Liver (tissue), 9 donors: ENCODE results near the gene ACD. TPM values are rescaled to one million over a fixed set of nuclear protein-coding genes. Genes with fewer than 3 reads are reported as not detected.

Experiments used
- DNase-seq: peaks from one replicate; pipeline ENCODE4 v3.0.0-alpha.2; 2017; ENCODE audit warnings: low spot score
- H3K27ac ChIP-seq, 2 donors: one replicate each; pipeline ENCODE4 v1.7.0; 2013; ENCODE audit warnings: inconsistent platforms in 2 of 2, low read length in 2 of 2, control low read depth in 1 of 2, low read depth in 1 of 2, mild to moderate bottlenecking in 1 of 2
- H3K27me3 ChIP-seq, 4 donors: one replicate each; pipeline versions ENCODE4 v1.6.1 to v1.7.0; 2013; ENCODE audit warnings: low read length in 3 of 4, inconsistent platforms in 1 of 4, mild to moderate bottlenecking in 1 of 4, moderate library complexity in 1 of 4; ENCODE audit not compliant: control insufficient read depth in 4 of 4, insufficient read depth in 4 of 4
- H3K36me3 ChIP-seq, 4 donors: one replicate each; pipeline versions ENCODE4 v1.6.1 to v1.7.0; 2013; ENCODE audit warnings: low read length in 3 of 4, mild to moderate bottlenecking in 3 of 4, low read depth in 1 of 4, moderate library complexity in 1 of 4; ENCODE audit not compliant: control insufficient read depth in 4 of 4, insufficient read depth in 3 of 4
- H3K4me1 ChIP-seq, 4 donors: one replicate each; pipeline versions ENCODE4 v1.6.1 to v1.7.0; 2013; ENCODE audit warnings: low read length in 3 of 4, mild to moderate bottlenecking in 3 of 4, moderate library complexity in 1 of 4; ENCODE audit not compliant: control insufficient read depth in 4 of 4, insufficient read depth in 4 of 4
- H3K4me3 ChIP-seq, 3 donors: one replicate each; pipeline versions ENCODE4 v1.6.1 to v1.7.0; 2013; ENCODE audit warnings: low read length in 3 of 3, control low read depth in 1 of 3, low read depth in 1 of 3, mild to moderate bottlenecking in 1 of 3
- H3K9ac ChIP-seq, 2 donors: one replicate each; pipeline ENCODE4 v1.7.0; 2013; ENCODE audit warnings: low read length in 2 of 2, mild to moderate bottlenecking in 2 of 2, moderate library complexity in 2 of 2, control low read depth in 1 of 2, low read depth in 1 of 2
- H3K9me3 ChIP-seq, 4 donors: one replicate each; pipeline versions ENCODE4 v1.6.1 to v1.7.0; 2013; ENCODE audit warnings: low read length in 3 of 4; ENCODE audit not compliant: control insufficient read depth in 4 of 4
- EGR1 ChIP-seq, 2 donors: IDR thresholded peaks; 2 replicates each; pipeline ENCODE4 v1.6.1; 2016 to 2018; ENCODE audit warnings: antibody characterized with exemption in 2 of 2, low read depth in 2 of 2
- FOXA1 ChIP-seq: IDR thresholded peaks from 2 replicates; pipeline ENCODE4 v1.6.1; 2016; ENCODE audit warnings: antibody characterized with exemption
- FOXA2 ChIP-seq: IDR thresholded peaks from 2 replicates; pipeline ENCODE4 v1.6.1; 2016; ENCODE audit warnings: antibody characterized with exemption
- GABPA ChIP-seq, 2 donors: IDR thresholded peaks in 1 of 2; conservative IDR thresholded peaks in 1 of 2; 2 replicates each; pipeline ENCODE4 v1.6.1; 2016; ENCODE audit warnings: antibody characterized with exemption in 2 of 2, mild to moderate bottlenecking in 1 of 2, moderate library complexity in 1 of 2
- HNF4A ChIP-seq, 2 donors: conservative IDR thresholded peaks; 2 replicates each; pipeline ENCODE4 v1.6.1; 2016; ENCODE audit warnings: antibody characterized with exemption in 2 of 2, mild to moderate bottlenecking in 2 of 2
- HNF4G ChIP-seq: IDR thresholded peaks from 2 replicates; pipeline ENCODE4 v1.6.1; 2016; ENCODE audit warnings: antibody characterized with exemption
- JUND ChIP-seq, 2 donors: IDR thresholded peaks; 2 replicates each; pipeline ENCODE4 v1.6.1; 2016; ENCODE audit warnings: antibody characterized with exemption in 2 of 2
- NR2F2 ChIP-seq: IDR thresholded peaks from 2 replicates; pipeline ENCODE4 v1.6.1; 2016; ENCODE audit warnings: antibody characterized with exemption
- RAD21 ChIP-seq, 2 donors: IDR thresholded peaks; 2 replicates each; pipeline ENCODE4 v1.6.1; 2016; ENCODE audit warnings: antibody characterized with exemption in 2 of 2, mild to moderate bottlenecking in 2 of 2
- RXRA ChIP-seq, 2 donors: IDR thresholded peaks; 2 replicates each; pipeline ENCODE4 v1.6.1; 2017 to 2018; ENCODE audit warnings: antibody characterized with exemption in 2 of 2, mild to moderate bottlenecking in 1 of 2
- SP1 ChIP-seq: IDR thresholded peaks from 2 replicates; pipeline ENCODE4 v1.6.1; 2018; ENCODE audit warnings: antibody characterized with exemption, mild to moderate bottlenecking
- TAF1 ChIP-seq: conservative IDR thresholded peaks from 2 replicates; pipeline ENCODE4 v1.6.1; 2016; ENCODE audit warnings: antibody characterized with exemption, mild to moderate bottlenecking
- YY1 ChIP-seq: IDR thresholded peaks from 2 replicates; pipeline ENCODE4 v1.6.1; 2016; ENCODE audit warnings: antibody characterized with exemption, mild to moderate bottlenecking
- WGBS: extraction: QIAGEN DNeasy Blood & Tissue Kit; methylation state at CpG from one replicate; pipeline ENCODE4 v1.1.7; 2013; 5-methylcytosine and 5-hydroxymethylcytosine counted together
- polyA plus RNA-seq, 2 donors: library from polyadenylated mRNA; stranded (reverse) in 1 of 2; unstranded in 1 of 2; fragments of 200-250 nt in 1 of 2; fragments of >200 nt in 1 of 2; fragmentation: Nextera tagmentation in 1 of 2; extraction: Ambion mirVana in 1 of 2; gene quantifications; one replicate each; pipeline versions ENCODE4 v1.2.1 to v1.2.3, GENCODE V29; 2013 to 2015
- total RNA-seq, 2 donors: library from RNA; depleted of rRNA; stranded (reverse); fragments of >200 nt; gene quantifications; one replicate each; pipeline ENCODE4 v1.2.3, GENCODE V29; 2014
- TF ChIP-seq, protein P1 (sequence below): fragments of 150-350 bp; IDR thresholded peaks from 2 replicates; pipeline ENCODE4 v1.5.1; 2017; ENCODE audit warnings: improper control_type of control experiment, low read depth, low read length; ENCODE audit not compliant: missing input control
- TF ChIP-seq, protein P2 (sequence below): IDR thresholded peaks from 2 replicates; pipeline ENCODE4 v1.6.1; 2016; ENCODE audit warnings: antibody characterized with exemption
- TF ChIP-seq, protein P3 (sequence below): IDR thresholded peaks from 2 replicates; pipeline ENCODE4 v1.6.1; 2016; ENCODE audit warnings: antibody characterized with exemption
- TF ChIP-seq, protein P4 (sequence below): IDR thresholded peaks from 2 replicates; pipeline ENCODE4 v1.6.1; 2016; ENCODE audit warnings: antibody characterized with exemption, mild to moderate bottlenecking
- TF ChIP-seq, protein P5 (sequence below): IDR thresholded peaks from 2 replicates; pipeline ENCODE4 v1.6.1; 2016; ENCODE audit warnings: antibody characterized with exemption
- donor health status: healthy.
- donor health status: healthy.
- donor health status: healthy.
- donor health status: healthy.
- donor health status: healthy.

The ACD gene
- total and polyA plus RNA-seq, 4 donors: 4.3 to 5.6 (median 5.1) TPM

DNA sequence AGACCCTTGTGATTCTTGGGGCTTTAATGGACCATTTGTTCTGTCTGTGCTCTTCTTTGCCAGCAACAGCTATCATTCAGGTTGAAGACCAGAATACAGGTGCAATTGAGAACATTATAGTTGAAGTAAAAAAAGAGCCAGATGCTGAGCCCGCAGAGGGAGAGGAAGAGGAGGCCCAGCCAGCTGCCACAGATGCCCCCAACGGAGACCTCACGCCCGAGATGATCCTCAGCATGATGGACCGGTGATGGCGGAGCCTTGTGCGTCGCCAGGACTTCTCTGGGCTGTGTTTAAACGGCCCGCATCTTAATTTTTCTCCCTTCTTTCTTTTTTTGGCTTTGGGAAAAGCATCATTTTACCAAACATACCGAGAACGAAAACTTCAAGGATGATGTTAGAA is 22.4 kb downstream of the ACD start:
- H3K9ac ChIP-seq: no peak overlapping the region
- no peak overlapping the region for H3K4me3 ChIP-seq
- H3K4me1 ChIP-seq: peaks cover 0 to 18% (median 11%) of the 10 kb centered on the region in 4 donors
- peaks cover 12 to 45% (median 25%) of the 10 kb centered on the region in 4 donors for H3K36me3 ChIP-seq
- no peak for DNase-seq
- TF ChIP-seq HNF4A (conservative IDR thresholded peaks at IDR 0.05) (no peak), NR2F2 (no peak), GABPA (IDR thresholded peaks at IDR 0.05 in 1 of 2, conservative IDR thresholded peaks at IDR 0.05 in 1 of 2) (no peak), FOXA1 (no peak), JUND (IDR thresholded peaks at IDR 0.05) (no peak), RXRA (IDR thresholded peaks at IDR 0.05) (no peak), HNF4G (no peak), YY1 (no peak), TAF1 (no peak), EGR1 (IDR thresholded peaks at IDR 0.05; ENCODE audit: low read depth in 2 of 2) (no peak), RAD21 (IDR thresholded peaks at IDR 0.05) (no peak), FOXA2 (no peak), SP1 (no peak)
- TF ChIP-seq, protein P1, sequence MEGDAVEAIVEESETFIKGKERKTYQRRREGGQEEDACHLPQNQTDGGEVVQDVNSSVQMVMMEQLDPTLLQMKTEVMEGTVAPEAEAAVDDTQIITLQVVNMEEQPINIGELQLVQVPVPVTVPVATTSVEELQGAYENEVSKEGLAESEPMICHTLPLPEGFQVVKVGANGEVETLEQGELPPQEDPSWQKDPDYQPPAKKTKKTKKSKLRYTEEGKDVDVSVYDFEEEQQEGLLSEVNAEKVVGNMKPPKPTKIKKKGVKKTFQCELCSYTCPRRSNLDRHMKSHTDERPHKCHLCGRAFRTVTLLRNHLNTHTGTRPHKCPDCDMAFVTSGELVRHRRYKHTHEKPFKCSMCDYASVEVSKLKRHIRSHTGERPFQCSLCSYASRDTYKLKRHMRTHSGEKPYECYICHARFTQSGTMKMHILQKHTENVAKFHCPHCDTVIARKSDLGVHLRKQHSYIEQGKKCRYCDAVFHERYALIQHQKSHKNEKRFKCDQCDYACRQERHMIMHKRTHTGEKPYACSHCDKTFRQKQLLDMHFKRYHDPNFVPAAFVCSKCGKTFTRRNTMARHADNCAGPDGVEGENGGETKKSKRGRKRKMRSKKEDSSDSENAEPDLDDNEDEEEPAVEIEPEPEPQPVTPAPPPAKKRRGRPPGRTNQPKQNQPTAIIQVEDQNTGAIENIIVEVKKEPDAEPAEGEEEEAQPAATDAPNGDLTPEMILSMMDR: no peak
- TF ChIP-seq, protein P2, sequence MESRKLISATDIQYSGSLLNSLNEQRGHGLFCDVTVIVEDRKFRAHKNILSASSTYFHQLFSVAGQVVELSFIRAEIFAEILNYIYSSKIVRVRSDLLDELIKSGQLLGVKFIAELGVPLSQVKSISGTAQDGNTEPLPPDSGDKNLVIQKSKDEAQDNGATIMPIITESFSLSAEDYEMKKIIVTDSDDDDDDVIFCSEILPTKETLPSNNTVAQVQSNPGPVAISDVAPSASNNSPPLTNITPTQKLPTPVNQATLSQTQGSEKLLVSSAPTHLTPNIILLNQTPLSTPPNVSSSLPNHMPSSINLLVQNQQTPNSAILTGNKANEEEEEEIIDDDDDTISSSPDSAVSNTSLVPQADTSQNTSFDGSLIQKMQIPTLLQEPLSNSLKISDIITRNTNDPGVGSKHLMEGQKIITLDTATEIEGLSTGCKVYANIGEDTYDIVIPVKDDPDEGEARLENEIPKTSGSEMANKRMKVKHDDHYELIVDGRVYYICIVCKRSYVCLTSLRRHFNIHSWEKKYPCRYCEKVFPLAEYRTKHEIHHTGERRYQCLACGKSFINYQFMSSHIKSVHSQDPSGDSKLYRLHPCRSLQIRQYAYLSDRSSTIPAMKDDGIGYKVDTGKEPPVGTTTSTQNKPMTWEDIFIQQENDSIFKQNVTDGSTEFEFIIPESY: no peak
- TF ChIP-seq, protein P3, sequence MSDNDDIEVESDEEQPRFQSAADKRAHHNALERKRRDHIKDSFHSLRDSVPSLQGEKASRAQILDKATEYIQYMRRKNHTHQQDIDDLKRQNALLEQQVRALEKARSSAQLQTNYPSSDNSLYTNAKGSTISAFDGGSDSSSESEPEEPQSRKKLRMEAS: no peak
- TF ChIP-seq, protein P4, sequence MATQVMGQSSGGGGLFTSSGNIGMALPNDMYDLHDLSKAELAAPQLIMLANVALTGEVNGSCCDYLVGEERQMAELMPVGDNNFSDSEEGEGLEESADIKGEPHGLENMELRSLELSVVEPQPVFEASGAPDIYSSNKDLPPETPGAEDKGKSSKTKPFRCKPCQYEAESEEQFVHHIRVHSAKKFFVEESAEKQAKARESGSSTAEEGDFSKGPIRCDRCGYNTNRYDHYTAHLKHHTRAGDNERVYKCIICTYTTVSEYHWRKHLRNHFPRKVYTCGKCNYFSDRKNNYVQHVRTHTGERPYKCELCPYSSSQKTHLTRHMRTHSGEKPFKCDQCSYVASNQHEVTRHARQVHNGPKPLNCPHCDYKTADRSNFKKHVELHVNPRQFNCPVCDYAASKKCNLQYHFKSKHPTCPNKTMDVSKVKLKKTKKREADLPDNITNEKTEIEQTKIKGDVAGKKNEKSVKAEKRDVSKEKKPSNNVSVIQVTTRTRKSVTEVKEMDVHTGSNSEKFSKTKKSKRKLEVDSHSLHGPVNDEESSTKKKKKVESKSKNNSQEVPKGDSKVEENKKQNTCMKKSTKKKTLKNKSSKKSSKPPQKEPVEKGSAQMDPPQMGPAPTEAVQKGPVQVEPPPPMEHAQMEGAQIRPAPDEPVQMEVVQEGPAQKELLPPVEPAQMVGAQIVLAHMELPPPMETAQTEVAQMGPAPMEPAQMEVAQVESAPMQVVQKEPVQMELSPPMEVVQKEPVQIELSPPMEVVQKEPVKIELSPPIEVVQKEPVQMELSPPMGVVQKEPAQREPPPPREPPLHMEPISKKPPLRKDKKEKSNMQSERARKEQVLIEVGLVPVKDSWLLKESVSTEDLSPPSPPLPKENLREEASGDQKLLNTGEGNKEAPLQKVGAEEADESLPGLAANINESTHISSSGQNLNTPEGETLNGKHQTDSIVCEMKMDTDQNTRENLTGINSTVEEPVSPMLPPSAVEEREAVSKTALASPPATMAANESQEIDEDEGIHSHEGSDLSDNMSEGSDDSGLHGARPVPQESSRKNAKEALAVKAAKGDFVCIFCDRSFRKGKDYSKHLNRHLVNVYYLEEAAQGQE: no peak
- TF ChIP-seq, protein P5, sequence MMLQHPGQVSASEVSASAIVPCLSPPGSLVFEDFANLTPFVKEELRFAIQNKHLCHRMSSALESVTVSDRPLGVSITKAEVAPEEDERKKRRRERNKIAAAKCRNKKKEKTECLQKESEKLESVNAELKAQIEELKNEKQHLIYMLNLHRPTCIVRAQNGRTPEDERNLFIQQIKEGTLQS: no peak
- H3K9me3 ChIP-seq: no peaks in the 10 kb centered on the region
- H3K27me3 ChIP-seq: no peaks in the 10 kb centered on the region
- WGBS: 96% methylated on average over 12 of the region's 12 CpGs
- H3K27ac ChIP-seq: no peak overlapping the region
